GM19468 (cell line): ENCODE data around the gene STX8.

Experiments used
- ATAC-seq: cut with Tn5 transposase; IDR thresholded peaks from one replicate; pipeline ENCODE4 v1.9.1; 2021; ENCODE audit warnings: mild to moderate bottlenecking, moderate library complexity, moderate number of reproducible peaks; ENCODE audit not compliant: unreplicated experiment; ENCODE audit errors: extremely low read depth

STX8 gene

DNA sequence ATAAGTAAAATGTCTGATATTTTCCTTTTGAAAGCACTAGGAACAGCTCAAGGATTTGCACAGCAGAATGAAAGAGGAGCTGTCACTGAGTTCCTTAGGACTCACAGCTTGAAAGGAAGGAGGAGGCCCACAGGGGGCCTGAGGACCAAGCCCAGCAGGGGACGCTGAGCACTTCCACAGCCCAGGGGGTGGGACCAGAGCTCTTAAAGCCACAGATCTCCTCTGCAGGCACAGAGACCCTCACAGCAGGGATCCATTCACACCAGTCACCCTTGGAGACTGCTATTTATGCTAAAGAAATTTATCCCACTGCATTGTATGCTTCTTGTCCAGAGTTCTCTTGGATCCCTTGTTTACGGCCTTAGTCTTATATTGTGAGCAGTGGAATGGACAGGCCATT is 253.3 kb downstream of the STX8 start:
- no peak for ATAC-seq

DNA sequence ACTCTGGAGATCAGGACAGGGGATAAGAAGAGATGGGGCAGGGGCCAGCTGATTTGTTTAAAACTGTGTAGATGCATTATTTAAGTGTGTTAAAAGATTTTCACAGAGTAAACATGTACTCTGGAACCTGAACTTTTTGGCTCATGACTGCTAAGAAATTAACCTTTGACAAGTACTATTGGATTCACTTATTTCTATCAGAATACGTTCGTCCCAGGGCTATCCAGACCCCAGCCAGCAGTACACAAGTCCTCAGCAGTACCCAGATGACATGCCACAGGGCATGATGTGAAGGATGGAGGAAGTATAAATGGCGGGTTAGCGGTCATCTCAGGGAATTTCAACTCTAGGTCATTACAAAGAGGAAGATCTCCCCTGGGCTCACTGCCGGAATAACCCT is 253.7 kb downstream of the STX8 start:
- no peak for ATAC-seq

DNA sequence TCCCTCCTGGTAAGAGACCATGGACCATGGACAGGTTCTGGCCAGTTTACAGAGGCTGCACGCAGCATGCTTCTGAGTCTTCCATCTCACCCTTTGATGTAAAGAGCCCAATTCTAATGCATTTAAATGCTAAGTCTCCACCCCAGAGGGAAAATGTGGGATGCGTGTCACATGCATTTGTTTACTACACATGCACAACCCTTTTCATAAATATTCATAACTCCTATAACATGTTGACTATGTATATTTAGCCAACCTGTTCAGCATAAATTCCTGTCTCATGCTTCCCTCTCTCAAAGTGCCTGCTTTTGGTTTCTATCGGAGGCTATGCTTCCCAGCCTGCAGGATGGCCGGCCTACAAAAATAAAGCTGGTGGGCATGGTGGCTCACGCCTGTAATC is 260.3 kb downstream of the STX8 start:
- ATAC-seq: no peak

DNA sequence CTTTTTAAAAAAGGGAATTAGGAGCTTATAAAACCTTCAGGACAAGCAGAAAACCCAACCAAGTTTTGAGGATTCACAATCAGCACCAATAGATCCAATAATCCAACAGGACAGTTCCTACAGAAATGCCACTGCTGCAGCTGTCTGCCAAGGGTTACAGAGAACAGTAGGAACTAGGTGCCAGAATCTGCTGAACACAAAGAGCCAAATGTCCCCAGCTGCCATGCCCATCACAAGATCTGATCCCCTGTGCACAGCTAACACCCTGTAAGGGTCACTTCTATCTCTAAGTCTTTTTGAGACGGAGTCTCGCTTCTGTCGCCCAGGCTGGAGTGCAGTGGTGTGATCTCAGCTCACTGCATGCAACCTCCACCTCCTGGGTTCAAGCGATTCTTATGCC is 262.3 kb downstream of the STX8 start:
- ATAC-seq: no peak

DNA sequence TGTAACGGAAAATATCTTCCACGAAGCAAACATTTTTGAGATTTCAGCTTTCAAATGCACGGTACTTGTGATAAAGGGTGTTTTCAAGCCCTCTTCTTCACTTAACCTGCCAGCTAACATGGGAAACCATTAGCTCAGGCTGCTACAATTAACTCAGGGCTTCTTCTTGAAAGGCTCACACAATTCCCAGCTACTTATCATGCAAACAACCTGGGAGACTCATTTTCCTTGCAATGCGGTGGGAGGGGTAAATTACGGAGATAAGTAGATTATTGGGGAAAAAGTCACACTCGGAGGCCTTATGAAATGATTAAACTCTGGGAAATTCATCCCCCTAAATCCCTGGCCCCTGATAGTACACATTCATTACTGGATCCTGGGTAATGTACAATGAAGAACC is 266.4 kb downstream of the STX8 start:
- ATAC-seq: no peak

DNA sequence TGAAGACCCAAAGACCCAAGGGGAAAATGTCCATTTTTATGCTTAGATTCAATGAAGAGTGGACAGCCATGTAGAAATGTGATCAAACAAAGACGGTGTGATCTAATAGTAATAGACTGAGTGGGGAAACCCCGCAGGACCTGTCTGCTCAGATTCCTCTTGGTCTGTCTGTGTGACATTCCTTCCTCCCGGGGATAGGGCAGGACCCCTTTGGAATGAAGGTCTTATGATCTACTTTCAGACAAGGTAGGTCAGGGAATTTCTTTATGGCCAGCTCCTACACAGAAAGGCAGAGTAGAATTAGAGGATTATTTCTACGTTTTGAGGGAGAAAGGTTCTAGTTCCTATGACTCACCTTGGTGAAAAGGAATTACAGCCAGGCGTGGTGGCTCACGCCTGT is 267.6 kb downstream of the STX8 start:
- no peak for ATAC-seq

DNA sequence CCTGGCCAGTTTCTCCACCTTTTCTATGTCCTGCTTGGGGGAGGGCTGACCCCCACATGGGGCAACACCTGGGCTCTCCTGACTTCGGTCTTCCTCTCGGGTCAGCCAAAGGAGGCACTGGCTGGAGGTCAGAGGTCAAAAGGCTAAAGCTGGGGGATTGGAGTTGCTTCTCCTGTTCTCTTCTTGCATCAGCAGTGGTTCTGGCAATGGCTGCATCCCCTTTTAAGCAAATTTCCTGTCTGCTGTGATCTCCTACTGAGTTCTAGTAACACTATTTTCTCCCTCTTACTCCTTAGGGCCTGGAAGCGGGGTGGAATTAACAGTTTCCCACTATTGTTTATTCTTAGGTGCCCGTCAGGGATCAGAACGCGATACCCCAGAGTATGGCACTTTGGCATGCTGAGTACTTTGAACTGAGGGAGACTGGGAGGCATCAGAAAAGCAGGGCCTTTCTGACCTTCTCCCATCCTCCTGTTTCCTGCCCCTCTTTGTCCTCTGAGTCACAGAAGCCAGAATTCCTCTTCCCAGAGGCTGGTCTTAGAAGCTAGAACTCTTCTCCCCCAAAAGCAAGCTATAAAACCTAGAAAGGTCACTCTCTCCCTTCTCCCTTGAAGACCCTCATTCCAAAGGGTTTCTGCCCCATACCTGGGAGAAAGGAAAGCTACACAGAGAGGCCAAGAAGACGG is 268.2 kb downstream of the STX8 start:
- no peak for ATAC-seq

DNA sequence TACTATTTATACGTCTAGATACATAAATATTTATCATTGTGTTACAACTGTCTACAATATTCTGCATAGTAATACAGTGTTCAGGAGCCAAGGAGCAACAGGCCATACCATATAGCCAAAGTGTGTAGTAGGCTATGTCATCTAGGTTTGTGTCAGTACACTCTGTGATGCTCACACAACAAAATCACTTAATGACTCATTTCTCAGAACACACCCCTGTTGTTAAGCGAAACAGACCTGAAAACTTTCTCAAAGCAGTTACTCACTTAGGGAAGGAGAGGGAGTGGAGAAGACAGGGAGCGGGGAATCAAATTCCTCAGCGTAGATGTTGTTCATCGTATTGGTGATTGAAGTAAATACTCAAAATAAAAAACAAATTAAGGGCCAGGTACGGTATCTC is 269.5 kb downstream of the STX8 start:
- ATAC-seq: no peak

DNA sequence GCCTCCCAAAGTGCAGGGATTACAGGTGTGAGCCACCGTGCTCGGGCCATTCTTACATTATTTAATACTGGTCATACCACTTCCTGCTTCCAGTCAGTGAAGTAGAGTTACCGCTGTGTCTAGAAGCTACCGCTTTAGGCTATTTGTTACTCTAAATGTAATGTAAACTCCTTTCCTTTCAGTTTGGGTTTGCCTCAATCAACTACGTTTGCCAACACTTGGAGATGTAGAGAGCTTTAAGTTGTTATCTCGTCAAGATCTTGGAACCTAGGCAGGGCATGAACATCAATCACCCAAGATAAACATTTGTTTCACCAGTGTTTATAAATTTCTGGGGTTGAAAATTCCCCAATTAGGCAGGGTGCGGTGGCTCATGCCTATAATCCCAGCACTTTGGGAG is 275.9 kb downstream of the STX8 start:
- no peak for ATAC-seq

DNA sequence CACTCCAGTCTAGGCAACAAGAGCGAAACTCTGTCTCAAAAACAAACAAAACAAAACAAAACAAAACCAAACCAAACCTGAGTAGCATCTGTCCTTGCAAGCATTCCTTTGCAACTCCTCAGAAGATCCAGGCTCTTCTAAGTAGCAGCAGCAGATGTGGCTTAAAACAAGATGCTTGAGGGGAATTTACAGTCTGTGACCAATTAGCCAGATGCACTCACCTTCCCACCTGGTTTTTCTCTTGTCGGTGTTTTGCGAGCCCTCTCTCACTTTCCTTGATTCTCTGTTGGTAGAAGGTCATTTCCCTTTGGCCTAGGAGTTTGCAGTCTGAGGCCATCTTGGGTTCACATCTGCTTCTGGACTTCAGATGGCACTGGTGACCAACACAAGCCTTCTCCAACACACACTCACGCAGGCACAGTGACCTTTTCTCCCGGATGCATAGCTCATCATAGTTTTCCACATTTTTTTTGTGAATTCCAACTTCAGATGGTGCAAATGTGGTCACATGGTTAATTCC is 276.8 kb downstream of the STX8 start:
- ATAC-seq: no peak

DNA sequence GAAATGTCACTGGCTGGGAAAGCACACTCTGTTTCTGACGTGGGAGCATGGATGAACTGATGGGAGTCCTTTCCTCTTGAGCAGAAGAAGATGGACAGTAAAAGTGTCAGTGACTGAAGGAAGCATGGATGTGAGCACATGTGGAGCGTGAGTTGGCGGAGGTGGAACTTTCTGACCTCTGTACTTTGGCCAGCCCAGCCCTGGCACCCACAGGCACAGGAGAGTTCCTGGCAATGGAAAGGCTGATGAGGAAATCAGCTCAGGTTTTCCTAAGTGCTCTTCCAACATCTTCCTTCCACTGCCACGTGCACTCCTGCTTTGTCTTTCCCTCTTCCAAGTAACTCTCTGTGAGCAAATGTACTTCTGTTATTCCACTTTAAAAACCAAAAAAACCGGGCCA is 277.5 kb downstream of the STX8 start:
- no peak for ATAC-seq

DNA sequence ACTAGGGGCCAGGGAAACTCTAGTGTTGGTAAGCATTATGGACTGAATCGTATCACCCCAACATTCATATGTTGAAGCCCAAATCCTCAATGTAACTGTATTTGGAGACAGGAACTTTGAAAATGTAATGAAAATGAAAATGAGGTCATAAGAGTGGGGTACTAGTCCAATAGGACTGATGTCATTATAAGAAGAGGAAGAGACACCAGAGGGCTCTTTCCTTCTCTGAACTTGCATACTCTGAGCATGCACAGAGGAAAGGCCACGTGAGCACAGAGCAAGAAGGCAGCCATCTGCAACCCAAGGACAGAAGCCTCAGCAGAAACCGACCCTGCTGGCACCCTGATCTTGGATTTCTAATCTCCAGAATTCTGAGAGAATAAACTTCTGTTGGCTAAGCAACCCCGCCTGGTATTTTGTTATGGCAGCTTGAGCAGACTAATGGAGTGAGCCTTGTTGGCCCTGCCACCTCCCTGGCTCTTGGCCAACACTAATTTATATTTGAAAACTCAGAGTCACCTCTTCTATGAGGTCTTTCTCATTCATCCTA is 280.9 kb downstream of the STX8 start:
- ATAC-seq: no peak

DNA sequence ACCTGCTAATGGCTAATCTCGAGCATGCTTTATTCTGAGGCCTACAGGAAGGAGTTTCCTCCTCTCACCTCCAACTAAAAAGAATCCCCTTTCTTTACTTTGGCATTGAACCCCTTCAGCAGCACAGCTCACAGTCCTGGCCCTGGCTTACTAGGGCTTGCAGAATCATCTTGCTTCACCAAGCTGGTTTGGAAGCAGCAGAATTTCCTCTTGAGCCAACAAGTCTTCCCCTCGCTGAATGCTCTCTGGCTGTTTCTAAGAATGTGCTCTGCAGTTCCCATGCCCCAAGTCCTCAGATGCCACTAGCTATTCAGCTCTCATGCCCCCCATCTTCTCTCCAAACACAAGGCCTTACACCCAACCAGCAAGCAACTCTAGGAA is 283.1 kb downstream of the STX8 start:
- no peak for ATAC-seq

DNA sequence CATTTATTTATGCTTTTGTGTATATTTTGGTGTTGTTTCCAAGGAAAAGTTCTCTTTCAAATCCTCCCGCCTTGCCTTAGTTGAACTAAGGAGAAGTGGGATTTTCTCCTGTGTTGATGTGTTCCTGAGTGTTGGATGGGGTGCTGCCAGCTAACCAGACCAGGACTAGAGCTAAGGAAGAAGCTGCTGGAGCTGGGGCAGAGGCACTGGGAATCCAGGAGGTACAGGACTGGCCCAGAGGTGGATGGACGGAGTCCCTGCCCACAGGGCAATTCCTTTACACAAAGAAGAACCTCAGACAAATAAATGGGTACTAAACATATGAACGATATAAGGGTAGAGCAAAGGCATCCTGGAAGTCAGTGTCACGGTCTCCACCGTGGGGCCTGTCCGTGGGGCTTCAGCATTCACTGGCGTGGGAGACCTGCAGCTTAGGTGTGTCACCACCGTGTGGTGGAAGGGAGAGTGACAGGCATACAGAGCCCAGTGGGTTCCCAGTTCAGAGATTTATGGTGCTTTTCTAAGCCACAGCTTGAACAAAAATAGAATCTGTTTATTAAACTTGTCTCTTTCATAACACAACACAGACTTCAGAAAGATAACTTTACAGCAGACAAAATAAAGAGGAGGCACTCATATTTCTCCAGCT is 283.6 kb downstream of the STX8 start:
- no peak for ATAC-seq

DNA sequence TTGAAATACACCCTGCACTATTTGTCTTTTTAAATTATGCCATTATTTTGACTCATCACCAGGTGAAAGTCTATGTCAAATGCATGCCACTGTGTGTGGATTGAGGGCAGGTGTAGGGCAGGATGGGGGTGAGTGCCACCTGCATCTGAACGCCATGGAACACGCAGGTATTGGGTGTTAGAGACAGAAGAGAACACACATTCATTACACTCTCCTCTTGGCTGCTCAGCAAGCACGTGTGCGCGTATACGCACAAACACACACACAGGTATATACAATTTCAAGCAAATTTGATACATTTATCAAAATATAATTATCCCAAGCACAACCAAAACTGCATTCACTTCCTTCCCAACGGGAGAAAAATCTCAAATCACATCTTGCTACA is 285.4 kb downstream of the STX8 start:
- no peak for ATAC-seq

DNA sequence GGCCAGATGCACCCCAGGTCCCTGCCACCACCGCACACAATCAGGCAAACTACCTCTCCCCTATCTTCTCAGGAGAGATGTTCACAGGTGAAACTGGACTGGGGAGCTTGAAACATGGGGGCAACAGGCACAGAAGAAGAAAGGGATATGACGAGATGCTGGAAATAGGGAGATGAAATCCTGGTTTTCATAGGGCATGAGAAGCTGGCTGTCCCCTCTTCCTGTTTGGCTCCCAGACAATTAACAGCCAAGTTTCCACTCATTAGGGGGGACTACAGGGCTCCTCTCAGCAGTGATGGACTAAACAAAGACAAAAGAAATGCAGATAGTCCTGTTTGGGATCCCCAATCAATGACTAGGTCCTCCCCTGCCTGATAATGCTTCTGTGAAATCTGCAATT is 288.3 kb downstream of the STX8 start:
- ATAC-seq: no peak

DNA sequence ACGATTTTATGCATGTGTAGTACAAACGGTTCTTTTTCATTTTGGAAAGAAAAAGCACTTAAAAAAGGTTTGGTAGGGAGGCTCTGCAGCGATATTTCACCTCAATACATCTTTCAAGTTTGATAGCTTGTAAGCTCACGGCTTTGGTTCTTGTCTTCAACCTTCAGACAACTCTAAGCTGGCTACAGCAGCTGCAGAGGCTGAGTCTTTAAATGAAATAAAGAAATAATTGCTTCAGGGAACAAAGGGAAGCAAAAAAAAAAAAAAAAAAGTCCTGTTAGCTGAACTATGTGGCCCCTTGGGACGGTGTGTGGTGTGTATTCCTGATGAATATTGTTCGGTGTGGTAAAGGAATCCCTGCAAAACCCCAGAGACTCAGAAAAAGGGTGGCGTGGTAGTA is 289.2 kb downstream of the STX8 start:
- no peak for ATAC-seq

DNA sequence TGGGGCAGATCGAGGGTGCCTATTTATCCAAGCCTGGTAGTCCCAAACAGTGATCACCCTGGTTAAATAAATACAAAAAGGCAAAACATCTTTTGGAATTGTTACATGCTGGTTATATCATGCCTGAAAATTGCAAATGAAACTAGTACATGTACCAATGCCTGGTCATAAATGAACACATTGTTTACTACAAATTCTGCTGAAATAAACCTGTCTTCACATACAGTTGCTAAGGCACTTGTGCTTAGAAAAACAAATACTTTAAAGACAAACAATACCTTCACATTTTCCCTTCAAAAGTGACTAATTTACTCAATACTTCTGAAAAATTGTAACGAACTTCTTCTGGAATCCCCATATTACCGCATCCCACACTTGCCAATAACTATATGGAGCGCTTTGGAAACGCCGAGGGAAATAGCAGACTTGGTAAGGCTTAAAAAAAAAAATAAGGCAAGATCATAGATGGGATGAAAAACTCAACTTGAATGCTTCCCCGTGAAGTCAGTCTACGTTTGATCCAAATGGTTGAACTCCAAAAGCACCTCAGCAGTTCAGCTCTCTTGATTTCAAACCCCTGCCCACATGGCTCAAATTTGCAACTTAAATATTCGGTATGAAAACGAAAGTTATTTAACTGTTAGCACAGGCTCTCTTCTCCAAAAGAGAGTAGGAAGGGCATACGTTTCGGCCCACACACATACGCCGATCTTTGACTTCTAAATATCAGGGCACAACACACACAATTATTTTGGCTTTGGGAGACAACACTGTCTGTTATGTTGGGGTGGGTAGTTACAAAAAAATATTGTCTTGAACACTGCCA is 289.8 kb downstream of the STX8 start:
- no peak for ATAC-seq

DNA sequence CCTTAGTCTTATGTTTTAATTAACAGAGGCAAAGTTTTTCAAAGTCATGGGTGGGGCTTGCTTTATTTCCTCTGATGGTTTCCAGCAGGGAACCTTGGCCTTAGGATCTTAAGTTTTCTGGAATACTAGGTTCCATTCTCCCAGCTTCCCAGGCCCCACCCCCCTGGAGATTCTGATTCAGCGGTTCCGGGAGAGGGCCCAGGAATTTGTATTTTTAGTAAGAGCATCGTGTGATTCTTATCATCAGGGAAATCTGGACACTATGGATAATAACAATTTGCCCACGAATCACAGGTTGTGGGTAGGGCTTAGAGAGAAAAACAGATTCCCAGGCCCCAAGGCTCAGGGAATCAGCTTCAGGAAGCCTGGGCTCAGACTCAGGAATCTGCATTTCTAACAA is 290.7 kb downstream of the STX8 start:
- no peak for ATAC-seq

DNA sequence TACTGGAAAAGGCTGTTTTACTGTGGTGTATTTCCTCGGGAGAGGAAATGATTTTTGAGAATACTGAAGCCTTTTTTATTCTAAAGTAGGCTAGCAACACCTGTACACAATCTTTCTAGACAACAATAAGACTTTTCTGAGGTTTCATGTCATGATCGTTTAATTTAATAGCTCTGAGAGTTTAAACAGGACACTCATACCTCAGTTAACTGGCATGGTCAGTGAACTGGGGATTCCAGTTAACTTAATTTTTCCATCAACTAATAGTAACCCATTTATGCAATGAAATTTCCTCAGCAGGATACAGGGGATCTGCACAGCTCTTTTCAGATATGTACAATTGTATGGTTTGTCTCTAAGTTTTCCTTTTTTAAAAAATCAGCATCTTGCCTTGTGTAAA is 291.7 kb downstream of the STX8 start:
- ATAC-seq: no peak

DNA sequence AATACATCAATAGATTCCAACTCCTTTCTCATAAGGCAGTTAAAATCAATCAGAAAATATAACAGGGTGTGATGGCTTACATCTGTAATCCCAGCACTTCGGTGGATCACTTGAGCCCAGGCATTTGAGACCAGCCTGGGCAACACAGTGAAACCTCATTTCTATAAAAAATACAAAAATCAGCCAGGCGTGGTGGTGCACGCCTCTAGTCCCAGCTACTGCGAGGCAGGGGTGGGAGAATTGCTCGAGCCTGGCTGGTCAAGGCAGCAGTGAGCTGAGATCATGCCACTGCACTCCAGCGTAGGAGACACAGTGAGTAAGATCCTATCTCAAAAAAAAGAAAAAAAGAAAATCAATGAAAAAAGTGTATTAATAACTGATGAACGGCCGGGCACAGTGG is 295.7 kb downstream of the STX8 start:
- no peak for ATAC-seq
